PFSK-1 (cell line): ENCODE results near the gene USP30.

Source experiments
- FOXP2 ChIP-seq: optimal IDR thresholded peaks from 2 replicates; pipeline ENCODE3; 2011; ENCODE audit warnings: borderline replicate concordance, control low read depth, inconsistent platforms; ENCODE audit not compliant: insufficient read depth; ENCODE audit errors: extremely low read length, extremely low read depth
- POLR2AphosphoS5 ChIP-seq: IDR thresholded peaks from 2 replicates; pipeline ENCODE4 v1.6.1; 2012; ENCODE audit warnings: low read depth, mild to moderate bottlenecking, control low read depth, low read length, moderate library complexity
- SIN3A ChIP-seq: IDR thresholded peaks from 2 replicates; pipeline ENCODE4 v1.6.1; 2012; ENCODE audit warnings: mild to moderate bottlenecking, low read length, moderate library complexity, borderline replicate concordance; ENCODE audit not compliant: insufficient read depth
- TAF1 ChIP-seq: IDR thresholded peaks from 2 replicates; pipeline ENCODE4 v1.6.1; 2012; ENCODE audit warnings: low read length, control low read depth, borderline replicate concordance; ENCODE audit not compliant: insufficient read depth
- TF ChIP-seq, protein P1 (sequence below), 2 experiments: IDR thresholded peaks; 2 replicates each; pipeline versions ENCODE4 v1.6.1 to v1.8.0; 2011 to 2012; ENCODE audit warnings: low read depth in 2 of 2, low read length in 2 of 2, control low read depth in 1 of 2, inconsistent platforms in 1 of 2, mild to moderate bottlenecking in 1 of 2, moderate library complexity in 1 of 2; ENCODE audit not compliant: insufficient read depth in 1 of 2

USP30 gene

DNA sequence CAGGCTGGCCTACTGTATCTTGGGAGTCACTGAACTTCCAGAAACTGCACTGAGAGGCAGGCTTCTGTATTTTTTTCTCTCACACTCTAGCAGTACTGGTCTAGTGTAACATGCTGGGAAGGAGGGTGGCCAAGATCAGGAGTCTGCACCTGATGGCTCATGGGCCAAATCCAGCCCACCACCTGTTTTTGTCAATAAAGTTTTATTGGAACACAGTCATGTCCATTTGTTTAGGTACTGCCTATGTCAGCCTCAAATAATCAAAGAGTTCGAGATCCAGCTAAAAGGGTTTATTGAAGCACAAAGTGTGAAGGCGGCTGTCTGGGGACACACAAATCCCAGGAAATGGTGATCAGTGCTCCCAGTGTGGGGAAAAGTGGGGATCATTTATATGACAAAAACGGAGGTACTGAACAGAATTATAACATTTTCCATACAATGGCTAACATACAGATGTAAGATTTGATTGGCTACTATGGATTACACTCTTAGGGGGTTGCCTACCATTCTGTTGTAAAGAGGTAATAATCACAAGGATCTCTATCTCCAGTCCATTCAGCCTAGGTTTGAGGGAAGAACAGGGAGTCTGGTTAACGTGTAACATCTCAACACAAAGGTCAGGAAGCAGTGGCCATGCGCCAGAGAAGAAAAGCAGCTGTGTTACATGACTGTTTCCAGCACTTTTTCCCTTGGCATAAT is 12.9 kb downstream of the USP30 start:
- TF ChIP-seq SIN3A = no peak
- TF ChIP-seq, protein P1, sequence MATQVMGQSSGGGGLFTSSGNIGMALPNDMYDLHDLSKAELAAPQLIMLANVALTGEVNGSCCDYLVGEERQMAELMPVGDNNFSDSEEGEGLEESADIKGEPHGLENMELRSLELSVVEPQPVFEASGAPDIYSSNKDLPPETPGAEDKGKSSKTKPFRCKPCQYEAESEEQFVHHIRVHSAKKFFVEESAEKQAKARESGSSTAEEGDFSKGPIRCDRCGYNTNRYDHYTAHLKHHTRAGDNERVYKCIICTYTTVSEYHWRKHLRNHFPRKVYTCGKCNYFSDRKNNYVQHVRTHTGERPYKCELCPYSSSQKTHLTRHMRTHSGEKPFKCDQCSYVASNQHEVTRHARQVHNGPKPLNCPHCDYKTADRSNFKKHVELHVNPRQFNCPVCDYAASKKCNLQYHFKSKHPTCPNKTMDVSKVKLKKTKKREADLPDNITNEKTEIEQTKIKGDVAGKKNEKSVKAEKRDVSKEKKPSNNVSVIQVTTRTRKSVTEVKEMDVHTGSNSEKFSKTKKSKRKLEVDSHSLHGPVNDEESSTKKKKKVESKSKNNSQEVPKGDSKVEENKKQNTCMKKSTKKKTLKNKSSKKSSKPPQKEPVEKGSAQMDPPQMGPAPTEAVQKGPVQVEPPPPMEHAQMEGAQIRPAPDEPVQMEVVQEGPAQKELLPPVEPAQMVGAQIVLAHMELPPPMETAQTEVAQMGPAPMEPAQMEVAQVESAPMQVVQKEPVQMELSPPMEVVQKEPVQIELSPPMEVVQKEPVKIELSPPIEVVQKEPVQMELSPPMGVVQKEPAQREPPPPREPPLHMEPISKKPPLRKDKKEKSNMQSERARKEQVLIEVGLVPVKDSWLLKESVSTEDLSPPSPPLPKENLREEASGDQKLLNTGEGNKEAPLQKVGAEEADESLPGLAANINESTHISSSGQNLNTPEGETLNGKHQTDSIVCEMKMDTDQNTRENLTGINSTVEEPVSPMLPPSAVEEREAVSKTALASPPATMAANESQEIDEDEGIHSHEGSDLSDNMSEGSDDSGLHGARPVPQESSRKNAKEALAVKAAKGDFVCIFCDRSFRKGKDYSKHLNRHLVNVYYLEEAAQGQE (IDR thresholded peaks at IDR 0.05; ENCODE audit: insufficient read depth in 1 of 2, low read depth in 2 of 2, low read length in 2 of 2) = no peak

DNA sequence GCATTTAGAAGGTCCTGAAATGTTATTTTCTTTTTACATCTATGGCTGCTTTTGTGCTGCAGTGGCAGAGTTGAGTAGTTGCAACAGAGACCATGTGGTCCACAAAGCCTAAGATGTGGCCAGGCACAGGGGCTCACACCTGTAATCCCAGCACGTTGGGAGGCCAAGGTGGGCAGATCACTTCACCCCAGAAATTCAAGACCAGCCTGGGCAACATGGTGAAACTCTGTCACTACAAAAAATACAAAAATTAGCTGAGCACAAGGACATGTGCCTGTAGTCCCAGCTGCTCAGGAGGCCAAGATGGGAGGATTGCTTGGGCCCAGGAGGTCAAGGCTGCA is 13.4 kb downstream of the USP30 start:
- TF ChIP-seq FOXP2 (no peak), POLR2AphosphoS5 (no peak), SIN3A (no peak), TAF1 (no peak)
- TF ChIP-seq, protein P1 (IDR thresholded peaks at IDR 0.05; ENCODE audit: insufficient read depth in 1 of 2, low read depth in 2 of 2, low read length in 2 of 2) = no peak

DNA sequence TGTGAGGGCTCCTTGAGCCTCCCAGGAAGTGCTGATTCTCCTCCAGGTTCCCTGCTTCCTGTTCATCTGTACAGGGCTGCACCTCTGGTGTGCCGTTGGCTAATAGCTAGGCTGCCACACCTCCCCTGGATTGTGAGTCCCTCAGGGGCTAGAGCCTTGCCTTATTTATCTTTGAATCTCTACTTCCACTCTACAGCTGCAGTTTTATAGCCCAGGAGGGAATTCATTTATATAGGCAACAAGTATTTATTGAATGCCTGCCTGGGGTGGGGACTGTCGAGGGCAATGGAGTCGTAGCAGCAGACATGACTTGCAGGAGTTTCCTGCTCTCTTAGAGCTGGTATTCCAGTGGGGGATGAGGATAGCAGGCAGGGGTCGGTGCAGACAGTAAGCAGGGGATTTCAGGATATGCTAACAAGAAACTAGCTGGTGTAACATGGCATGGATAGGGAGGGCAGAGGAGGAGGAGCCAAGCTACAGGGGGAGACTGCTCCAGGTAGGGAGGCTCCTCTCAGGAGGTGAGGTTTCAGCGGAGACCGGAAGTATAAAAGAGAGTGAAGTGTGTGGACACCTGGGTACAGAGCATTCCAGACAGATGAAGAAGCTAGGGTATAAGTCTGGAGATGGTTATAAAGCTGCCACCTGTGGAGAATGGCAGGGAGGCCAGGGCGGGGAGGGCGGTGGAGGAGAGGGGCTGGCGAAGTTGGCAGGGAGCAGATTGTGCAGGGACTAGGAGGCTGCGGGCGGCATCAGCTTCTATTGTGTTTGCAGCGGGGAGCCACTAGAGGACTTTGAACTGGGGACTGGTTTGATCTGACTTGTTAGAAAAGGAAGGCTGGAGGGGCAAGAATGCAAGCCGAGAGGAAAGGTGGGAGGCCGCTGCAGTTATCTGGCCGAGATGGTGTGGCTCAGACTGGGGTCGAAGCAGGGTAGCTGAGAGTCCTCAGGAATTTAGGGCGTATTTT is 17.2 kb downstream of the USP30 start:
- no peak for TF ChIP-seq SIN3A
- no peak for TF ChIP-seq TAF1
- TF ChIP-seq, protein P1 (IDR thresholded peaks at IDR 0.05; ENCODE audit: insufficient read depth in 1 of 2, low read depth in 2 of 2, low read length in 2 of 2) = no peak
- no peak for TF ChIP-seq POLR2AphosphoS5

DNA sequence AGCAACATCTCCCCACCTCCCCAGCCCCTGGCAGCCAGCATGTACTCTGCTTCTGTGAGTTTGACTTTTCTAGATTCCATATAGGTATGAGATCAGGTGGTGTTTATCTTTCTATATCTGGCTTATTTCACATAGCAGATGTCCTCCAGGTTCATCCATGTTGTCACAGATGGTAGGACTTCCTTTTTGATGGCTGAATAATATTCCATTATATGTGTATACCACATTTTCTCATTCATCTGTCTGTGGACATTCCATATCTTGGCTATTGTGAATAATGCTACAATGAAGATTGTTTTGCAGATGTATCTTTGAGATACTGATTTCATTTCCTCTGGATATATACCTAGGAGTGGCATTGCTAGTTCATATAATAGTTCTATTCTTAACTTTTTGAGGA is 22.5 kb downstream of the USP30 start:
- TF ChIP-seq, protein P1 (IDR thresholded peaks at IDR 0.05; ENCODE audit: insufficient read depth in 1 of 2, low read depth in 2 of 2, low read length in 2 of 2) = no peak
- TF ChIP-seq TAF1 (no peak), SIN3A (no peak), FOXP2 (no peak), POLR2AphosphoS5 (no peak)
